ENCODE measurements around the gene TBCK.

GRCh38 chr4:106314960-106315359, 1.0 kb downstream of the TBCK start:
- TF ChIP-seq, protein P1, sequence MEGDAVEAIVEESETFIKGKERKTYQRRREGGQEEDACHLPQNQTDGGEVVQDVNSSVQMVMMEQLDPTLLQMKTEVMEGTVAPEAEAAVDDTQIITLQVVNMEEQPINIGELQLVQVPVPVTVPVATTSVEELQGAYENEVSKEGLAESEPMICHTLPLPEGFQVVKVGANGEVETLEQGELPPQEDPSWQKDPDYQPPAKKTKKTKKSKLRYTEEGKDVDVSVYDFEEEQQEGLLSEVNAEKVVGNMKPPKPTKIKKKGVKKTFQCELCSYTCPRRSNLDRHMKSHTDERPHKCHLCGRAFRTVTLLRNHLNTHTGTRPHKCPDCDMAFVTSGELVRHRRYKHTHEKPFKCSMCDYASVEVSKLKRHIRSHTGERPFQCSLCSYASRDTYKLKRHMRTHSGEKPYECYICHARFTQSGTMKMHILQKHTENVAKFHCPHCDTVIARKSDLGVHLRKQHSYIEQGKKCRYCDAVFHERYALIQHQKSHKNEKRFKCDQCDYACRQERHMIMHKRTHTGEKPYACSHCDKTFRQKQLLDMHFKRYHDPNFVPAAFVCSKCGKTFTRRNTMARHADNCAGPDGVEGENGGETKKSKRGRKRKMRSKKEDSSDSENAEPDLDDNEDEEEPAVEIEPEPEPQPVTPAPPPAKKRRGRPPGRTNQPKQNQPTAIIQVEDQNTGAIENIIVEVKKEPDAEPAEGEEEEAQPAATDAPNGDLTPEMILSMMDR (IDR thresholded peaks at IDR 0.05): no peak
- no peak for TF ChIP-seq POLR2A (IDR thresholded peaks at IDR 0.05)
